ENCODE results near the gene CGB5. TPM values are rescaled to one million over a fixed set of nuclear protein-coding genes. Genes with fewer than 3 reads are reported as not detected.

The CGB5 gene
- total and polyA plus RNA-seq, 9 of the 15 experiments (the other 6 are each of a cell fraction or from before 2014, with no cell fraction given) = not detected

DNA sequence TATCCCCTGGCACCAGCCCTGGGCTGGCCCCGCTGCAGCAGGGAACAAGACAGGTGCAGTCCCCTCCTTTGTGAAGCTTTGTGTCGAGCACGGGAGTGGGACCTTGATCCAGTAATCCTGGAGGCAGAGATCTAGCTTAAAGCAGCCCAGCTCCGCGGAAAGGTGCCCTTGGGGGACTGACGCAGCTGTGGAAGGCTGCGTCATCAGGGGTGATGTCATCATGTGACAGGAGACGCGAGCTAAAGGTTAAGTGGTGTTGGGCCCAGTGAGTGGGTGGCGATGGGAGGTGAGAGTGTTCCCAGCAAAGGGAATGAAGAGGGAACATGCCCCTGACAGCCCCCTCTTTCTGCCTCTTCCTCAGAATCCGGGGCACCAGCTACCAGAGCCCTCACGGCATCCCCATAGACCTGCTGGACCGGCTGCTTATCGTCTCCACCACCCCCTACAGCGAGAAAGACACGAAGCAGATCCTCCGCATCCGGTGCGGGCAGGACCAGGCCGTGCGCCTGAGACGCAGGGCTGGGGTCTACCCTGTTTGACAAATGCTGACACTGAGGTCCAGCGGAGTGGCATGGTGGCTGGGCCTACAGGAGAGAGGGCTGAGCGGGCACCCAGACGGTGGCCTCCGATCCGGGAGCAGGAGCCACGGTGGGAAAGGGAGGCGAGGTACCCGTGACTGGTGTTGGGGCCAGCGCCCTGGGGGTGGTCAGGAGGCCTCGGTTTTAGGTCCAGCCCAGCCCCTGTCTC is 29.4 kb upstream of the CGB5 start:
- H3K27me3 ChIP-seq (ENCODE audit: control insufficient read depth in 2 of 2, insufficient read depth in 2 of 2, low read length in 2 of 2) = no peaks in the 10 kb centered on the region
- in situ Hi-C loops (cut with MboI) = no loop called here
- POLR2A ChIA-PET = interaction anchor here (0.8 to 1.3 kb wide), 3 partner anchors 9 to 13 kb away, joined by 3 to 5 read pairs (median 5); no protein-coding TSS in a partner anchor
- peaks cover 15 to 47% of the 10 kb centered on the region in 2 experiments; a peak in 4 of 5 replicates for H3K4me1 ChIP-seq (replicated peaks in 1 of 2; ENCODE audit: control insufficient read depth in 2 of 2, insufficient read depth in 2 of 2, low read length in 2 of 2)
- H2AFZ ChIP-seq (ENCODE audit: low read depth, low read length) = no peak overlapping the region
- WGBS (ENCODE audit: insufficient coverage, low coverage, missing lambda C conversion rate) = 72% methylated on average over 28 of the region's 32 CpGs
- FAIRE-seq (peak; percentile 68), ATAC-seq (peak; percentile 5; the same call in 1 of the 3 replicates), DNase-seq (ENCODE audit: extremely low read depth in 1 of 4, low spot score in 3 of 4) (peak in 2 of 4 experiments; percentile 45 to 66)
- CTCF ChIA-PET (ENCODE audit: low intra/inter-chr PET ratio) = no interaction called here
- no peak overlapping the region for H3K9ac ChIP-seq (ENCODE audit: insufficient read depth in 1 of 2, low read depth in 2 of 2, low read length in 2 of 2)
- intact Hi-C loops (cut with micrococcal nuclease) = no loop called here
- no peaks in the 10 kb centered on the region for H3K79me2 ChIP-seq (ENCODE audit: control insufficient read depth, insufficient read depth, low read length)
- peak overlapping the region; percentile 12; the same call in 2 of the 3 replicates for H3K27ac ChIP-seq (ENCODE audit: extremely low read depth, low read depth, low read length)
- no peaks in the 10 kb centered on the region for H3K9me3 ChIP-seq (replicated peaks; ENCODE audit: control insufficient read depth, insufficient read depth, low read depth, low read length)
- H3K36me3 ChIP-seq (ENCODE audit: control insufficient read depth, insufficient read depth, low read length) = peaks cover 70% of the 10 kb centered on the region; the same call in 2 of the 3 replicates
- H3K4me2 ChIP-seq (ENCODE audit: insufficient read depth, low read length) = no peak overlapping the region
- no peak overlapping the region for H3K4me3 ChIP-seq
- BruUV-seq (replicated peaks) = no TSS peak
- peaks cover 3% of the 10 kb centered on the region for H3K9me1 ChIP-seq (ENCODE audit: control insufficient read depth, insufficient read depth, low read length)
- peaks cover 9% of the 10 kb centered on the region; the same call in 1 of the 2 replicates for H4K20me1 ChIP-seq (replicated peaks; ENCODE audit: control insufficient read depth, insufficient read depth, low read length)
- TF ChIP-seq, protein P1, sequence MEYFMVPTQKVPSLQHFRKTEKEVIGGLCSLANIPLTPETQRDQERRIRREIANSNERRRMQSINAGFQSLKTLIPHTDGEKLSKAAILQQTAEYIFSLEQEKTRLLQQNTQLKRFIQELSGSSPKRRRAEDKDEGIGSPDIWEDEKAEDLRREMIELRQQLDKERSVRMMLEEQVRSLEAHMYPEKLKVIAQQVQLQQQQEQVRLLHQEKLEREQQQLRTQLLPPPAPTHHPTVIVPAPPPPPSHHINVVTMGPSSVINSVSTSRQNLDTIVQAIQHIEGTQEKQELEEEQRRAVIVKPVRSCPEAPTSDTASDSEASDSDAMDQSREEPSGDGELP (CRISPR knock-in tag; IDR thresholded peaks at IDR 0.05; ENCODE audit: borderline replicate concordance) = peak; percentile 22; the same call in 1 of the 2 replicates
- TF ChIP-seq ESRRA (IDR thresholded peaks at IDR 0.05; ENCODE audit: borderline replicate concordance, low read depth) (peak; percentile 79), POLR2G (IDR thresholded peaks at IDR 0.05; ENCODE audit: low read depth, low read length) (peak; percentile 61; the same call in 1 of the 2 replicates), TFE3 (CRISPR knock-in tag; IDR thresholded peaks at IDR 0.05) (peak; percentile 15; the same call in 1 of the 2 replicates), NCOA1 (IDR thresholded peaks at IDR 0.05; ENCODE audit: low read depth) (peak; percentile 34; the same call in 1 of the 2 replicates), RBFOX2 (IDR thresholded peaks at IDR 0.05; ENCODE audit: low read depth, low read length) (peak; percentile 52), CXXC5 (CRISPR knock-in tag; IDR thresholded peaks at IDR 0.05) (peak; percentile 29; the same call in 1 of the 2 replicates), KHSRP (IDR thresholded peaks at IDR 0.05) (0 out of 2 replicates have a peak, but pooled peaks have one; percentile 27), ZNF41 (CRISPR knock-in tag; conservative IDR thresholded peaks at IDR 0.05) (no peak), ZNF197 (CRISPR knock-in tag; IDR thresholded peaks at IDR 0.05; ENCODE audit: low read depth) (no peak), ZFX (CRISPR knock-in tag; IDR thresholded peaks at IDR 0.05) (no peak; the same call in 1 of the 2 replicates), POLR2AphosphoS5 (IDR thresholded peaks at IDR 0.05; ENCODE audit: control insufficient read depth, insufficient read depth, low read depth, low read length) (0 out of 2 replicates have a peak, but pooled peaks have one; percentile 14), POLR3A (IDR thresholded peaks at IDR 0.05; ENCODE audit: borderline replicate concordance, extremely low read depth, insufficient read depth, insufficient read length) (no peak), ID3 (CRISPR knock-in tag; IDR thresholded peaks at IDR 0.05) (no peak), ID3 (tag; IDR thresholded peaks at IDR 0.05) (0 out of 2 replicates have a peak, but pooled peaks have one; percentile 54), RFX1 (IDR thresholded peaks at IDR 0.05) (no peak), NR2F6 (CRISPR knock-in tag; IDR thresholded peaks at IDR 0.05) (no peak), NRF1 (conservative IDR thresholded peaks at IDR 0.05 in 1 of 2, IDR thresholded peaks at IDR 0.05 in 1 of 2) (peak in 1 of 2 experiments; percentile 30; a peak in 1 of 4 replicates), ZBTB7A (IDR thresholded peaks at IDR 0.05; ENCODE audit: borderline replicate concordance, control insufficient read depth, low read depth, low read length) (no peak)

Measured in K562 (cell line).